Activated B cell treated with CpG ODN at 0.5 μM for 24 hours (primary cell): ENCODE measurements around the gene RAPGEF3. TPM values are rescaled to one million over a fixed set of nuclear protein-coding genes. Genes with fewer than 3 reads are reported as not detected.

Experiments used
- ATAC-seq: fragments of 200-7000 bp; cut with Tn5 transposase; one replicate; pipeline ENCODE4 v1.10.0; 2021; ENCODE audit warnings: low read depth, mild to moderate bottlenecking, moderate library complexity
- CTCF ChIA-PET: fragments of 350-600 bp; sonication (Branson Sonifier 250); formaldehyde crosslinking; loops from one replicate; lab custom pipeline; 2021; ENCODE audit warnings: antibody characterized with exemption; lab: Charles Lee
- POLR2A ChIA-PET: fragments of 350-600 bp; sonication (Branson Sonifier 250); formaldehyde crosslinking; loops from one replicate; lab custom pipeline; 2021; ENCODE audit warnings: antibody characterized with exemption; lab: Charles Lee
- DNase-seq: peaks from one replicate; pipeline ENCODE4 v3.0.0; 2022
- H3K27ac Mint-ChIP-seq: one replicate; pipeline ENCODE4 v1.8.0; 2020; ENCODE audit warnings: mixed read lengths
- H3K27me3 Mint-ChIP-seq: one replicate; pipeline ENCODE4 v1.8.0; 2021; ENCODE audit warnings: mixed read lengths
- H3K36me3 Mint-ChIP-seq: one replicate; pipeline ENCODE4 v1.8.0; 2021; ENCODE audit warnings: low read depth, mixed read lengths
- H3K4me1 Mint-ChIP-seq: one replicate; pipeline ENCODE4 v1.8.0; 2021; ENCODE audit warnings: mixed read lengths
- H3K4me3 Mint-ChIP-seq: one replicate; pipeline ENCODE4 v1.8.0; 2020; ENCODE audit warnings: mild to moderate bottlenecking, mixed read lengths
- H3K9me3 Mint-ChIP-seq: one replicate; pipeline ENCODE4 v1.8.0; 2020; ENCODE audit warnings: mixed read lengths
- CTCF ChIP-seq: fragments of 200-600 bp; IDR thresholded peaks from one replicate; pipeline ENCODE4 v1.8.0; 2022; ENCODE audit warnings: antibody characterized with exemption, mild to moderate bottlenecking
- intact Hi-C: fragments of 100-400 bp; cut with micrococcal nuclease; formaldehyde crosslinking; loops from one replicate; pipeline ENCODE4 v1.15.1; 2024
- total RNA-seq: library from RNA; stranded (reverse); gene quantifications from 2 replicates; pipeline ENCODE4 v1.2.3, GENCODE V29; 2022

Gene RAPGEF3
- total RNA-seq, 1 donor from 2014 or later = 5.0 TPM

- POLR2A ChIA-PET = no interaction called here
- CTCF ChIA-PET = interaction anchor here (1.0 to 8.6 kb wide), 2 partner anchors 20 to 45 kb away, joined by 4 to 91 read pairs; no protein-coding TSS in a partner anchor
- no peak for TF ChIP-seq CTCF
- no peaks in the 10 kb centered on the region for H3K27me3 Mint-ChIP-seq
- H3K4me3 Mint-ChIP-seq = no peak overlapping the region
- intact Hi-C loops = no loop called here
- no peaks in the 10 kb centered on the region for H3K9me3 Mint-ChIP-seq
- ATAC-seq (no peak), DNase-seq (no peak)
- H3K4me1 Mint-ChIP-seq = peaks cover 45% of the 10 kb centered on the region
- H3K27ac Mint-ChIP-seq = no peak overlapping the region
- H3K36me3 Mint-ChIP-seq = peaks cover 16% of the 10 kb centered on the region
Observed at GRCh38 chr12:47722136-47722834, 36.4 kb downstream of the RAPGEF3 start.

- ChIA-PET CTCF (interaction anchor here (1.0 to 8.6 kb wide), 2 partner anchors 21 to 46 kb away, joined by 4 to 91 read pairs; no protein-coding TSS in a partner anchor), POLR2A (no interaction called here)
- no peak for TF ChIP-seq CTCF
- H3K36me3 Mint-ChIP-seq = peaks cover 16% of the 10 kb centered on the region
- no peak overlapping the region for H3K27ac Mint-ChIP-seq
- no peaks in the 10 kb centered on the region for H3K9me3 Mint-ChIP-seq
- no peaks in the 10 kb centered on the region for H3K27me3 Mint-ChIP-seq
- ATAC-seq = no peak
- DNase-seq = no peak
- peaks cover 43% of the 10 kb centered on the region for H3K4me1 Mint-ChIP-seq
- intact Hi-C loops = no loop called here
- H3K4me3 Mint-ChIP-seq = no peak overlapping the region
Observed at GRCh38 chr12:47721431-47721973, 37.2 kb downstream of the RAPGEF3 start.

- ChIA-PET POLR2A (interaction anchor here (0.6 to 1.3 kb wide), 3 partner anchors 22 to 327 kb away, joined by 3 to 4 read pairs (median 3); no protein-coding TSS in a partner anchor), CTCF (interaction anchor here (1.0 to 7.3 kb wide), 6 partner anchors 24 to 122 kb away, joined by 3 to 134 read pairs (median 66); partner anchors contain the start of genes RAPGEF3 and SLC48A1)
- Mint-ChIP-seq H3K27ac (no peak overlapping the region), H3K36me3 (peaks cover 15% of the 10 kb centered on the region), H3K27me3 (no peaks in the 10 kb centered on the region), H3K4me1 (peaks cover 34% of the 10 kb centered on the region), H3K4me3 (no peak overlapping the region), H3K9me3 (no peaks in the 10 kb centered on the region)
- DNase-seq (no peak), ATAC-seq (no peak)
- intact Hi-C loops = loop anchor here (10.0 kb wide), 1 partner anchor 896 kb away; no protein-coding TSS in a partner anchor
- TF ChIP-seq CTCF = no peak
Observed at GRCh38 chr12:47718531-47718930, 40.1 kb downstream of the RAPGEF3 start.

DNA sequence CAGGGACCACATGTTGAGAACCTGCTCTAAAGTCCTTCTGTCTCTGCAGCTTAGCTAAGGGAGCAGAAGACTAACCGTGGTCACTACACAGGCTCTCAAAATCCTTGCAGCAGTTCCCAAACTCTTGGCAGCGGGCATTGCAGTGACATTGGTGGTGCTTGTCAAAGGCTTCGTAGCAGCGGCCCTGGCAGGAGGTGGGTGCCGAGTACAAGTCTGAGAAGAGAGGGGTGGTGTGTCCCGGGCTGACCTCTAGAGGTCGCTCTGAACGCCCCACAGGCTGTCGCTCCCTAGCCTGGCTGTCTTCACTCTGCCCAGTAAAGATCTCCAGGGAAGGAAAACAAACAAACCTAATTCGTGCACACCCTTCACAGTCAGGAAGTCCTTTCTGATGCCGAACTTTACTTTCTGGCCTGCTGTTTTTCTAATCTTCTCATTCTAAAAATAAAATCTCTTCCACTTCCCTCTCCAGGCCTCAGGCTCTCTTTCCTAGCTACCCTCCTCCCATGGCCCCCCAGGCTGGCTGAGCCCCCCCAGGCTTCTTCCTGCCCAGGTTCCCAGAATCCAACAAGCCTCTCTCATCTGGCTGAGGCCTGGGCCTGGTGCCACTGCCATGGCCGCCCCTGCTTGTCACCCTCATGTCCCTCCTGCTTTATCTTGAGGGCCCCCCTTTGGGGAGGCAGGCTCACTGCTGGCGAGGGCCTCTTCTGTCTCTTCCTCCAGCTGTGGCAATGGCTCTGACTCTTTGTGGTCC is 41.1 kb downstream of the RAPGEF3 start:
- H3K36me3 Mint-ChIP-seq = peaks cover 11% of the 10 kb centered on the region
- no peaks in the 10 kb centered on the region for H3K27me3 Mint-ChIP-seq
- H3K4me3 Mint-ChIP-seq = no peak overlapping the region
- DNase-seq = no peak
- TF ChIP-seq CTCF = no peak
- intact Hi-C loops = loop anchor here (10.0 kb wide), 1 partner anchor 897 kb away; no protein-coding TSS in a partner anchor
- peak; percentile 70 for ATAC-seq
- peaks cover 34% of the 10 kb centered on the region for H3K4me1 Mint-ChIP-seq
- POLR2A ChIA-PET = interaction anchor here (1.0 kb wide), 1 partner anchor 23 kb away, joined by 4 read pairs; no protein-coding TSS in a partner anchor
- H3K9me3 Mint-ChIP-seq = no peaks in the 10 kb centered on the region
- CTCF ChIA-PET = interaction anchor here (1.0 to 7.3 kb wide), 6 partner anchors 25 to 123 kb away, joined by 3 to 134 read pairs (median 66); partner anchors contain the start of genes RAPGEF3 and SLC48A1
- peak overlapping the region; percentile 75 for H3K27ac Mint-ChIP-seq
